ENCODE results near the gene RXFP1.
A peak's percentile ranks its signal among the peaks of the same experiment; 100 is the strongest.

DNA sequence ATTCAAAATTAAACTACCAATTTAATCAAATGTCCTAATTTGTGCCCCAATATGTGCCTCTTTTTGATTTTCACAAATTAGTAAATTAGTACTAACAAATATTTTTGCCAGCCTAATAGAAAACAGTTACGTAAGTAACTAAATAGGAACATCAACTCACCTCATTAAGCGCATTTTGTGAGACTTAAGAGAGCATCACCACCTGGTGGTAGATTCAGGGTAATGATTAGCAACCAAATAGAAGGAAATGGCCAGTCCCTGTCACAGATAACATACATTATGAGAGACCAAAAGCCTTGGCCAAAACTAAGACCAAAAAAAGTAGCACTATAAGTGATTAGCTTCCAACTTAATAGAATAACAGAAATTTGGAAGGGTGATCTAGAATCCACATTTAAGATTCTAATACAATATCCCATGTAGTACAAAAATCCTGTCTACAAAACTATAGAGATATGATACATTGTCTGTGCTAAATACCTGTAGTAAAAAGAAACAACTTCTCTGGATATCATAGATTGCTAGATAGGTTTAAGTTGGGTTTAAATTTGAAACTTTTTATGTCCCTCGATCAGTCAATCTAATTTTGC is 103.3 kb downstream of the RXFP1 start:
- TF ChIP-seq TAF1 (IDR thresholded peaks at IDR 0.05; ENCODE audit: low read depth) (no peak), EP300 (IDR thresholded peaks at IDR 0.05; ENCODE audit: borderline replicate concordance) (no peak), RAD21 (IDR thresholded peaks at IDR 0.05; ENCODE audit: low read depth) (peak; percentile 91), YY1 (IDR thresholded peaks at IDR 0.05; ENCODE audit: low read depth) (no peak), CEBPB (IDR thresholded peaks at IDR 0.05) (no peak)
- TF ChIP-seq, protein P1, sequence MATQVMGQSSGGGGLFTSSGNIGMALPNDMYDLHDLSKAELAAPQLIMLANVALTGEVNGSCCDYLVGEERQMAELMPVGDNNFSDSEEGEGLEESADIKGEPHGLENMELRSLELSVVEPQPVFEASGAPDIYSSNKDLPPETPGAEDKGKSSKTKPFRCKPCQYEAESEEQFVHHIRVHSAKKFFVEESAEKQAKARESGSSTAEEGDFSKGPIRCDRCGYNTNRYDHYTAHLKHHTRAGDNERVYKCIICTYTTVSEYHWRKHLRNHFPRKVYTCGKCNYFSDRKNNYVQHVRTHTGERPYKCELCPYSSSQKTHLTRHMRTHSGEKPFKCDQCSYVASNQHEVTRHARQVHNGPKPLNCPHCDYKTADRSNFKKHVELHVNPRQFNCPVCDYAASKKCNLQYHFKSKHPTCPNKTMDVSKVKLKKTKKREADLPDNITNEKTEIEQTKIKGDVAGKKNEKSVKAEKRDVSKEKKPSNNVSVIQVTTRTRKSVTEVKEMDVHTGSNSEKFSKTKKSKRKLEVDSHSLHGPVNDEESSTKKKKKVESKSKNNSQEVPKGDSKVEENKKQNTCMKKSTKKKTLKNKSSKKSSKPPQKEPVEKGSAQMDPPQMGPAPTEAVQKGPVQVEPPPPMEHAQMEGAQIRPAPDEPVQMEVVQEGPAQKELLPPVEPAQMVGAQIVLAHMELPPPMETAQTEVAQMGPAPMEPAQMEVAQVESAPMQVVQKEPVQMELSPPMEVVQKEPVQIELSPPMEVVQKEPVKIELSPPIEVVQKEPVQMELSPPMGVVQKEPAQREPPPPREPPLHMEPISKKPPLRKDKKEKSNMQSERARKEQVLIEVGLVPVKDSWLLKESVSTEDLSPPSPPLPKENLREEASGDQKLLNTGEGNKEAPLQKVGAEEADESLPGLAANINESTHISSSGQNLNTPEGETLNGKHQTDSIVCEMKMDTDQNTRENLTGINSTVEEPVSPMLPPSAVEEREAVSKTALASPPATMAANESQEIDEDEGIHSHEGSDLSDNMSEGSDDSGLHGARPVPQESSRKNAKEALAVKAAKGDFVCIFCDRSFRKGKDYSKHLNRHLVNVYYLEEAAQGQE (IDR thresholded peaks at IDR 0.05; ENCODE audit: low read depth) = no peak
- TF ChIP-seq, protein P2, sequence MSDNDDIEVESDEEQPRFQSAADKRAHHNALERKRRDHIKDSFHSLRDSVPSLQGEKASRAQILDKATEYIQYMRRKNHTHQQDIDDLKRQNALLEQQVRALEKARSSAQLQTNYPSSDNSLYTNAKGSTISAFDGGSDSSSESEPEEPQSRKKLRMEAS (IDR thresholded peaks at IDR 0.05) = no peak
- TF ChIP-seq, protein P3, sequence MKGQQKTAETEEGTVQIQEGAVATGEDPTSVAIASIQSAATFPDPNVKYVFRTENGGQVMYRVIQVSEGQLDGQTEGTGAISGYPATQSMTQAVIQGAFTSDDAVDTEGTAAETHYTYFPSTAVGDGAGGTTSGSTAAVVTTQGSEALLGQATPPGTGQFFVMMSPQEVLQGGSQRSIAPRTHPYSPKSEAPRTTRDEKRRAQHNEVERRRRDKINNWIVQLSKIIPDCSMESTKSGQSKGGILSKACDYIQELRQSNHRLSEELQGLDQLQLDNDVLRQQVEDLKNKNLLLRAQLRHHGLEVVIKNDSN (IDR thresholded peaks at IDR 0.05) = no peak

Measured in Ishikawa (cell line).